Endothelial cell of umbilical vein (primary cell): ENCODE measurements around the gene ACTBL2. TPM values are rescaled to one million over a fixed set of nuclear protein-coding genes. Genes with fewer than 3 reads are reported as not detected.
"Not testable (repeated sequence)": the region's sequence is repeated elsewhere in the genome, so short reads cannot be mapped to it uniquely, and the experiment has no call there.

ENCODE experiments used
- BruUV-seq: library from RNA; stranded (reverse); fragments of 400-500 nt; replicated peaks from 2 replicates; lab custom pipeline; 2021; lab: Mats Ljungman, UMichigan
- CTCF ChIA-PET: fragments of 300-600, 350-600 bp; sonication (Branson Sonifier 250); formaldehyde crosslinking; loops from one replicate; lab custom pipeline; 2021; ENCODE audit warnings: antibody characterized with exemption, inconsistent platforms; lab: Charles Lee
- POLR2A ChIA-PET: fragments of 300-600, 350-600 bp; sonication (Branson Sonifier 250); formaldehyde crosslinking; loops from one replicate; lab custom pipeline; 2021; ENCODE audit warnings: antibody characterized with exemption, inconsistent platforms; lab: Charles Lee
- DNase-seq: peaks from one replicate; pipeline ENCODE4 v3.0.0-alpha.2; 2011; ENCODE audit warnings: low read depth, low spot score
- FAIRE-seq: peaks from 2 replicates; lab custom pipeline; 2011; peaks lifted over from hg19 to GRCh38; lab: Jason Lieb, UNC
- H2AFZ ChIP-seq: 2 replicates; pipeline ENCODE4 v1.6.0; 2012; ENCODE audit warnings: low read depth, low read length, control low read depth, inconsistent platforms
- H3K27ac ChIP-seq: 2 replicates; pipeline ENCODE4 v1.5.1; 2011; ENCODE audit warnings: low read depth, mild to moderate bottlenecking, control low read depth, low read length, moderate library complexity; ENCODE audit not compliant: insufficient read depth
- H3K27me3 ChIP-seq, 2 experiments: 2 replicates each; pipeline versions ENCODE4 v1.6.0 to v1.6.1; 2011; ENCODE audit warnings: low read length in 2 of 2, mixed read lengths in 1 of 2; ENCODE audit not compliant: control insufficient read depth in 2 of 2, insufficient read depth in 2 of 2
- H3K36me3 ChIP-seq, 2 experiments: 2 replicates in 1 of 2; 3 replicates in 1 of 2; pipeline ENCODE4 v1.5.1; 2011; ENCODE audit warnings: low read length in 2 of 2, mild to moderate bottlenecking in 1 of 2, moderate library complexity in 1 of 2; ENCODE audit not compliant: control insufficient read depth in 2 of 2, insufficient read depth in 2 of 2; ENCODE audit errors: extremely low read depth in 1 of 2
- H3K4me1 ChIP-seq: 3 replicates; pipeline ENCODE4 v1.5.1; 2011; ENCODE audit warnings: mild to moderate bottlenecking, low read length; ENCODE audit not compliant: control insufficient read depth, insufficient read depth; ENCODE audit errors: extremely low read depth
- H3K4me2 ChIP-seq: 2 replicates; pipeline ENCODE4 v1.6.1; 2011; ENCODE audit warnings: low read length, control low read depth, mixed read lengths; ENCODE audit not compliant: insufficient read depth
- H3K4me3 ChIP-seq, 3 experiments: fragments of 200-600 bp in 1 of 3; sonication (generic), shearing (Covaris generic) in 1 of 3; replicated peaks in 1 of 3; 2 replicates each; pipeline ENCODE4 v1.5.1; 2011 to 2016; ENCODE audit warnings: control low read depth in 3 of 3, low read length in 3 of 3, mild to moderate bottlenecking in 2 of 3, inconsistent platforms in 1 of 3, low read depth in 1 of 3, moderate library complexity in 1 of 3; ENCODE audit not compliant: insufficient read depth in 1 of 3
- H3K79me2 ChIP-seq: 2 replicates; pipeline ENCODE4 v1.6.0; 2012; ENCODE audit warnings: low read length, inconsistent platforms; ENCODE audit not compliant: control insufficient read depth, insufficient read depth
- H3K9ac ChIP-seq: replicated peaks from 2 replicates; pipeline ENCODE3; 2011; ENCODE audit warnings: low read length, control low read depth; ENCODE audit not compliant: insufficient read depth; ENCODE audit errors: extremely low read depth
- H3K9me1 ChIP-seq: replicated peaks from 3 replicates; pipeline ENCODE4 v1.6.0; 2011; ENCODE audit warnings: mild to moderate bottlenecking, low read length; ENCODE audit not compliant: control insufficient read depth, insufficient read depth; ENCODE audit errors: extremely low read depth
- H3K9me3 ChIP-seq: replicated peaks from 2 replicates; pipeline ENCODE4 v1.5.1; 2012; ENCODE audit warnings: low read length, inconsistent platforms; ENCODE audit not compliant: control insufficient read depth, insufficient read depth
- H4K20me1 ChIP-seq: replicated peaks from 2 replicates; pipeline ENCODE3; 2011; ENCODE audit warnings: mild to moderate bottlenecking, low read length; ENCODE audit not compliant: control insufficient read depth, insufficient read depth; ENCODE audit errors: extremely low read depth
- EZH2 ChIP-seq: IDR thresholded peaks from 2 replicates; pipeline ENCODE4 v1.6.1; 2012; ENCODE audit warnings: borderline replicate concordance, low read depth, mild to moderate bottlenecking, moderate library complexity, low read length, inconsistent platforms; ENCODE audit not compliant: severe bottlenecking
- FOS ChIP-seq: IDR thresholded peaks from 2 replicates; pipeline ENCODE4 v1.6.1; 2011; ENCODE audit warnings: mild to moderate bottlenecking, low read length, moderate library complexity, borderline replicate concordance; ENCODE audit not compliant: insufficient read depth
- GATA2 ChIP-seq: IDR thresholded peaks from 2 replicates; pipeline ENCODE4 v1.7.0; 2011; ENCODE audit warnings: low read depth, mild to moderate bottlenecking, moderate library complexity, mixed read lengths, low read length; ENCODE audit not compliant: insufficient read length, insufficient read depth
- JUN ChIP-seq: IDR thresholded peaks from 2 replicates; pipeline ENCODE4 v1.6.1; 2011; ENCODE audit warnings: borderline replicate concordance, low read depth; ENCODE audit not compliant: insufficient read length, insufficient read depth
- MYC ChIP-seq: IDR thresholded peaks from one replicate; pipeline ENCODE4 v1.6.1; 2011; ENCODE audit warnings: mild to moderate bottlenecking, low read depth, low read length
- POLR2A ChIP-seq: IDR thresholded peaks from 2 replicates; pipeline ENCODE4 v1.6.1; 2012; ENCODE audit warnings: low read depth, mild to moderate bottlenecking, control low read depth, low read length
- POLR2AphosphoS5 ChIP-seq: IDR thresholded peaks from 2 replicates; pipeline ENCODE4 v1.6.1; 2012; ENCODE audit warnings: low read depth, mild to moderate bottlenecking, control low read depth, low read length, moderate library complexity; ENCODE audit not compliant: insufficient read depth
- dilution Hi-C: fragments of 300-500 bp; cut with MboI; formaldehyde crosslinking; loops from one replicate; pipeline ENCODE4 v1.15.0; 2019; ENCODE audit warnings: low sequenced_read_pairs; ENCODE audit not compliant: extremely low pct_ligation_motif_present
- intact Hi-C: fragments of 100-400 bp; cut with micrococcal nuclease; formaldehyde crosslinking; loops from one replicate; pipeline ENCODE4 v1.10.0; 2022
- polyA plus RNA-seq, 4 experiments: library from polyadenylated mRNA; depleted of rRNA in 3 of 4; stranded (reverse) in 3 of 4; unstranded in 1 of 4; fragments of >200 nt; gene quantifications; 2 replicates each; pipeline versions ENCODE4 v1.2.1 to v1.2.3, GENCODE V29; 2011 to 2012; ENCODE audit warnings: missing spikeins in 1 of 4
- total RNA-seq: library from RNA; stranded (reverse); gene quantifications from 2 replicates; pipeline ENCODE4 v1.2.3, GENCODE V29; 2021
- TF ChIP-seq, protein P1 (sequence below), 2 donors: IDR thresholded peaks; 1 replicate in 1 of 2; 2 replicates in 1 of 2; pipeline ENCODE4 v1.5.1; 2011; ENCODE audit warnings: low read length in 2 of 2, mild to moderate bottlenecking in 2 of 2, moderate library complexity in 2 of 2, control low read depth in 1 of 2, inconsistent platforms in 1 of 2, low read depth in 1 of 2; ENCODE audit not compliant: insufficient read depth in 1 of 2; ENCODE audit errors: extremely low read depth in 1 of 2
- TF ChIP-seq, protein P2 (sequence below): IDR thresholded peaks from 2 replicates; pipeline ENCODE4 v1.6.1; 2011; ENCODE audit not compliant: insufficient read depth, insufficient read length

Gene ACTBL2
- total and polyA plus RNA-seq, 2 donors (not counting 3 experiments of a cell fraction or from before 2014, with no cell fraction given), result 0.08 TPM; not detected in 1

DNA sequence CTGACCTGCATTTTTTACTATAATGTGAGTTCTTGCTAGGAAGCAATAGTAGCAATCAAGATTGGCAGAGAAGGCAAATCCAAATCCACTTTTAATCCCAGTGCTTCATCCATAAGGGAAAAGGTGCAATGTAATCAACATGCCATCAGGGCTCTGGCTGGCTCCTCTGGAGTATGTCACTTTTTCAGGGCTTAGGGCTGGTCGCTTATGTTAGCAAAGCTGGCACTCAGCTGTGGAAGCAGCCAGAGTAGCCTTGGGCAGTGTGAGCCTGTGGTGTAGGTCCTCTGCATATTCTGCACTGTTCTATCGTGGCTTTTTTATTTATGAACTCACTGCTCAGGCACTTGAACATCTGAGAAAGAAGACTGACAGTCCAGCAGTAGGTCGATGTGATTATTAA, 16.1 kb downstream of the ACTBL2 start:
- H3K36me3 ChIP-seq, result no peaks in the 10 kb centered on the region
- DNase-seq (no peak), FAIRE-seq (no peak)
- no peaks in the 10 kb centered on the region for H3K4me1 ChIP-seq
- no peaks in the 10 kb centered on the region for H3K79me2 ChIP-seq
- H3K27me3 ChIP-seq, result no peaks in the 10 kb centered on the region
- ChIA-PET CTCF (interaction anchor here (1.8 kb wide), 1 partner anchor 10 kb away, joined by 4 read pairs; no protein-coding TSS in a partner anchor), POLR2A (interaction anchor here (0.5 to 0.6 kb wide), 2 partner anchors 336 to 1402 kb away, joined by 3 to 4 read pairs; no protein-coding TSS in a partner anchor)
- H3K4me2 ChIP-seq, result no peak overlapping the region
- intact Hi-C loops (no loop called here), dilution Hi-C loops (no loop called here)
- no peak overlapping the region for H3K4me3 ChIP-seq
- no peak for TF ChIP-seq POLR2AphosphoS5
- TF ChIP-seq JUN, result no peak
- TF ChIP-seq FOS, result no peak
- no peak for TF ChIP-seq MYC
- TF ChIP-seq EZH2, result no peak
- TF ChIP-seq, protein P1, sequence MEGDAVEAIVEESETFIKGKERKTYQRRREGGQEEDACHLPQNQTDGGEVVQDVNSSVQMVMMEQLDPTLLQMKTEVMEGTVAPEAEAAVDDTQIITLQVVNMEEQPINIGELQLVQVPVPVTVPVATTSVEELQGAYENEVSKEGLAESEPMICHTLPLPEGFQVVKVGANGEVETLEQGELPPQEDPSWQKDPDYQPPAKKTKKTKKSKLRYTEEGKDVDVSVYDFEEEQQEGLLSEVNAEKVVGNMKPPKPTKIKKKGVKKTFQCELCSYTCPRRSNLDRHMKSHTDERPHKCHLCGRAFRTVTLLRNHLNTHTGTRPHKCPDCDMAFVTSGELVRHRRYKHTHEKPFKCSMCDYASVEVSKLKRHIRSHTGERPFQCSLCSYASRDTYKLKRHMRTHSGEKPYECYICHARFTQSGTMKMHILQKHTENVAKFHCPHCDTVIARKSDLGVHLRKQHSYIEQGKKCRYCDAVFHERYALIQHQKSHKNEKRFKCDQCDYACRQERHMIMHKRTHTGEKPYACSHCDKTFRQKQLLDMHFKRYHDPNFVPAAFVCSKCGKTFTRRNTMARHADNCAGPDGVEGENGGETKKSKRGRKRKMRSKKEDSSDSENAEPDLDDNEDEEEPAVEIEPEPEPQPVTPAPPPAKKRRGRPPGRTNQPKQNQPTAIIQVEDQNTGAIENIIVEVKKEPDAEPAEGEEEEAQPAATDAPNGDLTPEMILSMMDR (IDR thresholded peaks at IDR 0.05; ENCODE audit: extremely low read depth in 1 of 2, insufficient read depth in 1 of 2, low read depth in 1 of 2, low read length in 2 of 2), result no peak
- TF ChIP-seq, protein P2, sequence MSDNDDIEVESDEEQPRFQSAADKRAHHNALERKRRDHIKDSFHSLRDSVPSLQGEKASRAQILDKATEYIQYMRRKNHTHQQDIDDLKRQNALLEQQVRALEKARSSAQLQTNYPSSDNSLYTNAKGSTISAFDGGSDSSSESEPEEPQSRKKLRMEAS, result no peak
- no peak for TF ChIP-seq POLR2A
- TF ChIP-seq GATA2, result no peak
- H3K9me1 ChIP-seq, result no peaks in the 10 kb centered on the region
- H3K9me3 ChIP-seq, result no peaks in the 10 kb centered on the region
- H3K27ac ChIP-seq, result no peak overlapping the region
- BruUV-seq, result no TSS peak
- H2AFZ ChIP-seq, result no peak overlapping the region
- H3K9ac ChIP-seq, result no peak overlapping the region
- H4K20me1 ChIP-seq, result no peaks in the 10 kb centered on the region

DNA sequence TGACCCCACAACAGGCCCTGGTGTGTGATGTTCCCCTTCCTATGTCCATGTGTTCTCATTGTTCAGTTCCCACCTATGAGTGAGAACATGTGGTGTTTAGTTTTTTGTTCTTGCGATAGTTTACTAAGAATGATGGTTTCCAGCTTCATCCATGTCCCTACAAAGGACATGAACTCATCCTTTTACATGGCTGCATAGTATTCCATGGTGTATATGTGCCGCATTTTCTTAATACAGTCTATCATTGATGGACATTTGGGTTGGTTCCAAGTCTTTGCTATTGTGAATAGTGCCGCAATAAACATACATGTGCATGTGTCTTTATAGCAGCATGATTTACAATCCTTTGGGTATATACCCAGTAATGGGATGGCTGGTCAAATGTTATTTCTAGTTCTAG, 22.6 kb downstream of the ACTBL2 start:
- BruUV-seq, H3K4me3 ChIP-seq, DNase-seq, H3K27ac ChIP-seq, H3K4me1 ChIP-seq, H3K9me1 ChIP-seq, dilution Hi-C loops, H4K20me1 ChIP-seq, CTCF ChIA-PET, H3K79me2 ChIP-seq, H3K27me3 ChIP-seq, H3K4me2 ChIP-seq, H3K9ac ChIP-seq, POLR2A ChIA-PET, H2AFZ ChIP-seq, intact Hi-C loops, H3K9me3 ChIP-seq, FAIRE-seq, H3K36me3 ChIP-seq: not testable (repeated sequence)
